GM13976 (cell line): ENCODE data around the gene MPRIP.

Experiments
- DNase-seq: peaks from one replicate; pipeline ENCODE4 v3.0.0; 2012; ENCODE audit warnings: low spot score
- CTCF ChIP-seq: IDR thresholded peaks from 2 replicates; pipeline ENCODE4 v1.5.1; 2012; ENCODE audit warnings: borderline replicate concordance, mild to moderate bottlenecking; ENCODE audit not compliant: insufficient read depth; ENCODE audit errors: extremely low read depth, missing control alignments, control extremely low read depth
- in situ Hi-C: fragments of 300-500 bp; cut with MboI; formaldehyde crosslinking; loops from one replicate; pipeline ENCODE4 v1.12.0; 2022; ENCODE audit warnings: low sequenced_read_pairs, mixed read lengths, inconsistent platforms; ENCODE audit not compliant: unreplicated experiment

MPRIP gene

GRCh38 chr17:17075125-17075781 is 33.0 kb downstream of the MPRIP start:
- no peak for TF ChIP-seq CTCF
- no peak for DNase-seq
- in situ Hi-C loops: no loop called here

DNA sequence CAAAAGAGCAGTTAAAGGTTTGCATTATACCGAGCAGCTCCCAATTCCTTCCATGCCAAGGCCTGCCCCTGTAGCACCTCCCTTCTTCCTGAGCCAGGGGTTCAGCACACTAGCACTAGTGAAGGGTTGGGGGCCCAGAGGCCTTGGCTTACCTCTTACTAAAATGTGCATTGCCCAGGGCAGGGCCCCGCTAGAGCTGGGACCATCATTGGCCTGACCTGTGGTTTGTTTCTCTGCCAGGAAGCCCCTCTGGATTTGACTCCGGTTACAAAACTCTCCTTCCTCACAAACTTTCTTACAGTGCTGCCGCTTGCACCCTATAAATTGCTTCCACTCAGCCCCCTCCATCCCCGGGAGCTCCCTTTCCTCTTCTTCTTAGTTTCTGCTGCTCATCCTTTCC is 33.8 kb downstream of the MPRIP start:
- DNase-seq: no peak
- no peak for TF ChIP-seq CTCF
- in situ Hi-C loops: no loop called here

- in situ Hi-C loops: no loop called here
- no peak for TF ChIP-seq CTCF
- DNase-seq: no peak
Measured at GRCh38 chr17:17077101-17077500, 34.8 kb downstream of the MPRIP start.

- in situ Hi-C loops: no loop called here
- no peak for DNase-seq
- no peak for TF ChIP-seq CTCF
Measured at GRCh38 chr17:17077861-17078732, 35.8 kb downstream of the MPRIP start.

DNA sequence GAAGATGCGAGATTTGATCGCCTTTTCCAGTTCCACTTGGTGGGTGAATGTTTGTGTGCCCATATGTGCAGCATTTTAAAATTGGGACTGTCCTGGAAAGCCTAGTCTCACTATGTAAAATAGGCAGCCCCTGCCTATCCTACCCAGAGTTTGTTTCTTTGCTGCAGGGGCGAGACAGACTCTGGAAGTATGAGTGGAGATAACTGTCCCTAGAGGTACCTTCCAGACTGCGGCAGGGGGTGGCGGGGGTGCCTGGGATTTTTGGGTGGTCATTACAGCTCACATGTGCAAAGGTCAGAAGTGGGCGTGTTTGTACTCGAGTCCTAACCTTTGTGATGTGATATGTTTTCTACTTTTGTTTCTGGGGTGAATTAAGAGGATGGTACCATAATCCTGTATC is 36.6 kb downstream of the MPRIP start:
- no peak for TF ChIP-seq CTCF
- DNase-seq: no peak
- in situ Hi-C loops: no loop called here

DNA sequence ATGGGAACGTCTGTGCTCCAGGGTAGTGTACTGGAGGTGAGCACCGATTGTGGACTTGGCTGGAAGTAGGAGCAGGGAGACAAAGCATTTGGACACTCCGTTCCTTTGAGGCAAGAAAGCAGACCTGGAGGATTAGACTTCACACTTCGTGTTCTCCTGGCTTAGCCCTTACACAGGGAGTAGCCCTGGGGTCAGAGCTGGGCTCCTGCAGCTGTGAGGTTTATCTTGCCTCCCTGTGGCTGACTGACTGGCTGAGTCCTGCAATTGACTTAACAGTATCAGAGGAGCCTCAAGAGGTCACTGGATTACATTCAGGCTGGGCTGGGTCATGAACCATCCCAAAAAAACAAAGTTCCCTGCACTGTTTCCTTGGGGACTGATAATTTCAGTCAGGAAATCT is 37.1 kb downstream of the MPRIP start:
- in situ Hi-C loops: no loop called here
- no peak for DNase-seq
- no peak for TF ChIP-seq CTCF
